Neutrophil (primary cell): ENCODE results near the gene PAWR.

Experiments
- H3K27ac ChIP-seq: fragments of 200-600 bp; sonication (generic); 2 replicates; pipeline ENCODE4 v1.5.1; 2016; ENCODE audit warnings: mild to moderate bottlenecking, moderate library complexity
- H3K27me3 ChIP-seq: fragments of 200-600 bp; sonication (generic); 2 replicates; pipeline ENCODE4 v1.6.0; 2016; ENCODE audit warnings: mild to moderate bottlenecking
- H3K36me3 ChIP-seq: fragments of 200-600 bp; sonication (generic); 2 replicates; pipeline ENCODE4 v1.5.1; 2017
- H3K4me1 ChIP-seq, 2 experiments: fragments of 200-600 bp in 1 of 2; sonication (generic) in 1 of 2; 1 replicate in 1 of 2; 2 replicates in 1 of 2; pipeline versions ENCODE4 v1.5.1 to v1.6.1; 2013 to 2016; ENCODE audit warnings: low read depth in 1 of 2, low read length in 1 of 2, mild to moderate bottlenecking in 1 of 2, moderate library complexity in 1 of 2; ENCODE audit not compliant: control insufficient read depth in 1 of 2, insufficient read depth in 1 of 2
- H3K4me3 ChIP-seq, 2 experiments: fragments of 200-600 bp in 1 of 2; sonication (generic) in 1 of 2; 1 replicate in 1 of 2; 2 replicates in 1 of 2; pipeline ENCODE4 v1.5.1; 2013 to 2016; ENCODE audit warnings: low read depth in 1 of 2, low read length in 1 of 2, mild to moderate bottlenecking in 1 of 2, moderate library complexity in 1 of 2
- H3K9me3 ChIP-seq: fragments of 200-600 bp; sonication (generic); 2 replicates; pipeline ENCODE4 v1.5.1; 2016
- TF ChIP-seq, protein P1 (sequence below): fragments of 200-600 bp; sonication (generic); IDR thresholded peaks from 2 replicates; pipeline ENCODE4 v1.5.1; 2016; ENCODE audit warnings: antibody characterized with exemption

The PAWR gene, protein sequence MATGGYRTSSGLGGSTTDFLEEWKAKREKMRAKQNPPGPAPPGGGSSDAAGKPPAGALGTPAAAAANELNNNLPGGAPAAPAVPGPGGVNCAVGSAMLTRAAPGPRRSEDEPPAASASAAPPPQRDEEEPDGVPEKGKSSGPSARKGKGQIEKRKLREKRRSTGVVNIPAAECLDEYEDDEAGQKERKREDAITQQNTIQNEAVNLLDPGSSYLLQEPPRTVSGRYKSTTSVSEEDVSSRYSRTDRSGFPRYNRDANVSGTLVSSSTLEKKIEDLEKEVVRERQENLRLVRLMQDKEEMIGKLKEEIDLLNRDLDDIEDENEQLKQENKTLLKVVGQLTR

DNA sequence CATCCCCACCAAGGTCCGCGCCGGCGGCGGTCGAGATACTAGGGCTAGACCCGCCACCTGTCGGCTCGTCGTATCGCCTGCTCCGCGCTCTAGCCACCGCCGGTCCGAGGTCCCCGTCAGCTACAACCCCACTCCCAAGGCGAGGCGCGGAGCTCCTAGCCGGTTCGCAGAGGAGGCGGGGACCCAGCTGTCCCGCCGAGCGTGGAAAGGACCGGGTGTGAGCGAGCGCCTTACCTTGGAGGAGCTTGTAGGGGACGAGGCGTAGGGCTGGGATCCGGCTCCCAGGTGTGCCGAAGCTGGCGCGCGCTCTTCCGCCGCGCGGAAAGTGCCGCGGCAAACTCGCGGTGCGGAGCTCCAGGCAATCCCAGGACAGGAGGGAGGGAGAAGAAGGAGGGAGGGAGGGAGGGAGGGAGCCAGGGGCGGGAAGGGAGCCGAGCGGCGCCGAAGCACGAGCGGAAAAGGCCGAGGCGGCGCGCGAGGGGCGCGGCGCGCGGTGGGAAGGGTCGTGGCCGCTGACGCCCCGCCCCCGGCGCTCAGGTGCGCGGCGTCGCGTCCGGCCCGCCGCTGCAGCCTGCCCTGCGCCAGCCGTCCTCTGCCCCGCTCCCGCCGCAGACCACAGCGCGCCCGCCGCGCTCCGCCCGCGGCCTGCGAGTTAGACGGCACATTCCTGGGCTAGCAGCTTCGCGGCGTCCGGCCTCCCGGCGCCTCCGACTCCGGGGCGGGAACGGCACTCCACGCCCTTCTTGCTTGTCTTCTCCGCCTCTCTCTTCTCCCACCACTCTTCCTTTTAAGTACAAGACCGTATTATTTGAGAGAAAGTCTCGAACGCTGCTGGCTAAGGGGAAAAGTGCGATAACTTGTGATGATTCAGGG lies at the start of gene PAWR:
PAWR (minus strand) TSS at position 327 of the 873 bp plus-strand sequence. CDS start 720 bp downstream, outside the sequence.
- H3K4me1 ChIP-seq, result peaks cover 22 to 27% of the 10 kb centered on the region in 2 experiments
- H3K9me3 ChIP-seq, result no peaks in the 10 kb centered on the region
- peak within 1 kb of the TSS; percentile 38 for H3K27ac ChIP-seq
- peak within 1 kb of the TSS; percentile 57 to 67 for H3K4me3 ChIP-seq
- H3K36me3 ChIP-seq, result no peaks in the 10 kb centered on the region
- H3K27me3 ChIP-seq, result peaks cover 65% of the 10 kb centered on the region
- TF ChIP-seq, protein P1, sequence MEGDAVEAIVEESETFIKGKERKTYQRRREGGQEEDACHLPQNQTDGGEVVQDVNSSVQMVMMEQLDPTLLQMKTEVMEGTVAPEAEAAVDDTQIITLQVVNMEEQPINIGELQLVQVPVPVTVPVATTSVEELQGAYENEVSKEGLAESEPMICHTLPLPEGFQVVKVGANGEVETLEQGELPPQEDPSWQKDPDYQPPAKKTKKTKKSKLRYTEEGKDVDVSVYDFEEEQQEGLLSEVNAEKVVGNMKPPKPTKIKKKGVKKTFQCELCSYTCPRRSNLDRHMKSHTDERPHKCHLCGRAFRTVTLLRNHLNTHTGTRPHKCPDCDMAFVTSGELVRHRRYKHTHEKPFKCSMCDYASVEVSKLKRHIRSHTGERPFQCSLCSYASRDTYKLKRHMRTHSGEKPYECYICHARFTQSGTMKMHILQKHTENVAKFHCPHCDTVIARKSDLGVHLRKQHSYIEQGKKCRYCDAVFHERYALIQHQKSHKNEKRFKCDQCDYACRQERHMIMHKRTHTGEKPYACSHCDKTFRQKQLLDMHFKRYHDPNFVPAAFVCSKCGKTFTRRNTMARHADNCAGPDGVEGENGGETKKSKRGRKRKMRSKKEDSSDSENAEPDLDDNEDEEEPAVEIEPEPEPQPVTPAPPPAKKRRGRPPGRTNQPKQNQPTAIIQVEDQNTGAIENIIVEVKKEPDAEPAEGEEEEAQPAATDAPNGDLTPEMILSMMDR, result no peak

DNA sequence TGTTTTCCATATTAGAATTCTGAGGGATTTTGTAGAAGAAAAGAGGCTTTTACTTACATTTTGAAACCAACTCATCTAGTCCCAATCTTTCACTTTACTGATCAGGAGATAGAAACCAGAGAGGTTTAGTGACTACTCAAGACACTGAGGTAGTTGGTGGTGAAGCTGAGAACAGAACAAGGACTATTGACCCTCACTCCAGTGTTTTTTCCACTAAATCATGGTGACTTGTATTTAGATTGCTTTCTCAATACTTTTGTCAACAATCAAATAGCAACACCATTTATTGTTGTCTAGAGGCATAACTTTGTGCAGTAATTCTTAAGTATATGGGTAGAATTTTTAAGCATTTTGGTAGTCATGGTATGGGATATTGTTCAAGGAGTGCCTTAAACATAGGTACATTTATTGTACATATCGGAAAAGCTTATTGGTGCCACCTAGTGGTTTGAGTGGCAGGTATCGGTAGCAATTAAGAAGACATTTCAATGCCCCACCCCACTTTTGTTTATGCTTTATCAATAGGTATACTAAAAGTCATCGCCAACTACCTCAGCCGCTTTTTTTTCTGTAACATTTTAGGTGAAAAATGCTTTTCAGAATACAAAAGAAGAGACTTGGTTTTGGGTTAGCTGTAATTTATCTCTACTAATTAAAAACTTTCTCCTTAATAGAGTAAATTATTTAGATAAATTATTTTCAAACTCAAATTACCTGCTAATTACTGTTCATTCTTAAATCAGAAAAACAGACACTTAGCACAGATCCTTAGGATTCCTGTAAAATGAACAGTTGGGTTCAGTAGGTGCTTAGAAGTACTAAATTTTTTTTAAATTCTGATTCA lies 47.3 kb upstream of the PAWR start:
- Histone ChIP-seq H3K27ac (no peak overlapping the region), H3K27me3 (peaks cover 3% of the 10 kb centered on the region), H3K36me3 (no peaks in the 10 kb centered on the region), H3K4me1 (no peaks in the 10 kb centered on the region), H3K9me3 (no peaks in the 10 kb centered on the region), H3K4me3 (no peak overlapping the region)
- TF ChIP-seq, protein P1, result no peak

- Histone ChIP-seq H3K9me3 (no peaks in the 10 kb centered on the region), H3K27me3 (no peaks in the 10 kb centered on the region), H3K36me3 (no peaks in the 10 kb centered on the region), H3K27ac (no peak overlapping the region), H3K4me3 (no peak overlapping the region), H3K4me1 (no peaks in the 10 kb centered on the region)
- TF ChIP-seq, protein P1, result no peak
Measured at GRCh38 chr12:79732638-79733037, 41.9 kb upstream of the PAWR start.

GRCh38 chr12:79725987-79726386 lies 35.2 kb upstream of the PAWR start:
- H3K27ac ChIP-seq, result no peak overlapping the region

More at GRCh38 chr12:79725987-79726386, 35.2 kb upstream of the PAWR start:
- H3K27me3 ChIP-seq, result no peaks in the 10 kb centered on the region
- H3K9me3 ChIP-seq, result no peaks in the 10 kb centered on the region
- no peak overlapping the region for H3K4me3 ChIP-seq
- no peaks in the 10 kb centered on the region for H3K36me3 ChIP-seq
- TF ChIP-seq, protein P1, result no peak
- no peaks in the 10 kb centered on the region for H3K4me1 ChIP-seq
